Left ventricle myocardium superior (tissue), 1 donor: ENCODE data around the gene TPRX1. TPM values are rescaled to one million over a fixed set of nuclear protein-coding genes. Genes with fewer than 3 reads are reported as not detected.
"Not testable (repeated sequence)": the region's sequence is repeated elsewhere in the genome, so short reads cannot be mapped to it uniquely, and the experiment has no call there.

Experiments
- ATAC-seq: fragments of 200-7000 bp; cut with Tn5 transposase; one replicate; pipeline ENCODE4 v1.9.1; 2020; ENCODE audit warnings: mild to moderate bottlenecking, moderate library complexity
- DNase-seq: peaks from one replicate; pipeline ENCODE4 v3.0.0-alpha.2; 2020
- intact Hi-C: fragments of 100-400 bp; cut with micrococcal nuclease; formaldehyde crosslinking; loops from one replicate; pipeline ENCODE4 v1.11.0; 2022
- long read RNA-seq: library from polyadenylated mRNA; unstranded; transcript quantifications from one replicate; pipeline ENCODE4 v2.0.0, GENCODE V29; 2021
- total RNA-seq: library from RNA; stranded (reverse); fragmentation: NEBNext Ultra II Directional; extraction: Animal tissue kit (Norgen Biotek cat#: 25700); gene quantifications from one replicate; pipeline ENCODE4 v1.2.1, GENCODE V29; 2021
- donor health status: DM: no; HTN: yes; CAD: no; lungs with severe emphysema.

The TPRX1 gene
- total RNA-seq: not detected
- long read RNA-seq: 0 reads

DNA sequence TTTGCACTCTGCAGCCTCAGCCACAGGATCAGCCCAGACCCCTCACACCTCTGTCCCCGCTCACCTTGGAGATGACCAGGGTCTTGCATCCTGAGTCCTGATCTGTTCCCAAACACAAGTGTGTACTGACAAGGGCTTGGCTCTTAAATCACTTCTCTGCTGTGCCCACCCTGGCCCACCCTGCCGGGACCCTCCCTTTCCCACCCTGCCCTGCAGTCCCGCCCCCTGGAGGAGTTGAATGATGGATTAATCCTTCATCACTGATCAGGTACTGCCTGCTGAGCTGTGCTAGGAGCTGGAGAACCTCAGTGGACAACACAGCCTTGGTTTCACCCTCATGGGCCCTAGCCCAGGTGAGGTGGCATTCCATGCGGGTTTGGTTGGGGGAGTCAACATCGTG is at the start of gene TPRX1:
Gene TPRX1 (minus strand): TSS at position 101 of the 400 bp plus-strand sequence. CDS start 12 bp downstream, at position 89.
- ATAC-seq, DNase-seq, intact Hi-C loops: not testable (repeated sequence)

DNA sequence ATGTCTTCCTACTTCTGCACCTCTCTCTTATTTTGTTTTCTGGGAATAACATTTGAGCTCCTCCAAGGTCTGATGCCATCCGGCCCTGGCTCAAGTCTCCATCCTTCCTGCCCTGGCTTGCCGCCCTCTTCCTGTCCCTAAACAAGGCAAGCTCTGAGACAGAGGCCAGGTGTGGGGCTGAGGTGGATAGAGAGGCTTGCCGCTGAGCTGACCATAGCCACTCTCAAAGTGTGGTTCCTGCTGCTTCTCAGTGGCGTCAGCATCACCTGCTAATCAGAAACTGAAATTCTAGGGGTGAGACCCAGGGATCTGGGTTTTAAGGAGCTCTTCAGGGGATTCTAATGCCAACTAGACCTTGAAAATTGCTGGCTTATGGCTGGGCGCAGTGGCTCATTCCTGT is 48.7 kb upstream of the TPRX1 start:
- DNase-seq (no peak), ATAC-seq (no peak)
- intact Hi-C loops: no loop called here

GRCh38 chr19:47848823-47849473 is 44.6 kb upstream of the TPRX1 start:
- ATAC-seq (no peak), DNase-seq (peak; percentile 38)
- intact Hi-C loops: no loop called here

GRCh38 chr19:47848425-47848822 is 44.1 kb upstream of the TPRX1 start:
- no peak for DNase-seq
- intact Hi-C loops: no loop called here
- ATAC-seq: no peak

DNA sequence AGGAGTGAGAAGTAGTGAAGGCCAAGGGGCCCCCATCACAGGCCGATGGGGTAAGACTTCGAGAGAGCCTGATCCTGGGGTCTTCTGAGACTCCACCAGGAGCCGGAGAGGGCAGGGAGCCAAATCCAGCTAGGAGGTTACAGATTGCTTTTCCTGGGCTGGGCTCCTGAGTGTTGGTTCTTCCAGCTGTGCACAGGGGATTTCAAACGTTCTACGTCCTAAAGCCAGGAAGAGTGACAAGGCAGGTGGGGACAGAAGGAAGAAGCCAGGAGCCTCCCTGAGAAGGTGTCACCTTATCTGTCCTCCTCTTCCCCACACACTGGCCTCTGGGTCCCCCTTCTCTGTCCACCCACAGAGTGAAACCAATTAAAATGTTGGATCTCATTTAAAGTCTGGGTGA is 38.6 kb upstream of the TPRX1 start:
- DNase-seq (no peak), ATAC-seq (no peak)
- intact Hi-C loops: no loop called here

DNA sequence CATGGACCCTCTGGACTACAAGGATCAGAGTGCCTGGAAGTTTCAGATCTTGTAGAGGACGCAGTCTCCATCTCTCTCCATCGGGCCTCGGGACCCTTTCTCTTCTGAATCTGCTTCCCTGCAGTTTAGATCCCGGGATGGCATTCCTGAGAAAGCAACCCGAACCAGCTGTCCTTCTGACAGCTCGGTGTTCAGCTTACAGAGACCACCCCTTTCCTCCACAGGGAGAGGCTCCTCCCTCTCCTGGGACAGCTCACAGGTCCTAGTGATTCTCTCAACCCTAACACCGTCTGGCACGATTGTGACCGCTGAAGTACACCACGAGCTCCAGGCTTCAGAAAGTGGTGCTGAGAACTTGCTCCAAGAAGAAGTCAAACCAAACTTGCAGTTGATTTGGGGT is 35.6 kb upstream of the TPRX1 start:
- ATAC-seq: no peak

GRCh38 chr19:47839411-47839810 is 35.1 kb upstream of the TPRX1 start:
- DNase-seq (no peak), ATAC-seq (no peak)
- intact Hi-C loops: no loop called here

More for the DNA sequence above, 35.6 kb upstream of the TPRX1 start:
- no peak for DNase-seq
- intact Hi-C loops: no loop called here

DNA sequence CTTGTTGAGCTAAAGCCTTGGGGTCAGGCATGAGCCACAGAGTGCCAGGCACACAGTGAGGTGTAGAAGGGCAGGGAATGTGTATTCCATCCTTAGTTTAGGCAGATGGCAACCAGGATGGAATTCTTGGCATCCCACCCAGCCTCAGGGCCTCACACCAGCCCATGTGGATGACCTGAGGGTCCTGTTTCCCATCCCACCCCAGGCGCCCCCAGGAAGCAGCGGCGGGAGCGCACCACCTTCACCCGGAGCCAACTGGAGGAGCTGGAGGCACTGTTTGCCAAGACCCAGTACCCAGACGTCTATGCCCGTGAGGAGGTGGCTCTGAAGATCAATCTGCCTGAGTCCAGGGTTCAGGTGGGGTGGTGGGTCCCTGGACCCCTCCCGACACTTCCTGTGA is 31.7 kb upstream of the TPRX1 start:
- DNase-seq (no peak), ATAC-seq (no peak)
- intact Hi-C loops: no loop called here

DNA sequence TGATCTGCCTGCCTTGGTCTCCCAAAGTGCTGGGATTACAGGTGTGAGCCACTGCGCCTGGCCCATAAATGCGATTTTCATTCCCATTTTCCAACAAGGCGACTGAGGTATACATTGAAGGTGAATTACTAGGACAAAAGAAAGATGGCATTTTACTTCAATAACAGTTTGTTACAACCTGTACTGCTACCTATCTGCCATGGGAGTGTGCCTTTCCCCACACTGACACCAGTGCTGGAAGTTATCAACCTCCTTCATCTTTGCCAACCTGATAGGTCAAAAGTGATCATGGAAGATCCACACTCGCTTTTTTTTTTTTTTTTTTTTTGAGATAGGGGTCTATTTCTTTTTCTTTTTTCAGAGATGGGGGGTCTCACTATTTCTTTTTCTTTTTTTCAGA is 28.4 kb upstream of the TPRX1 start:
- no peak for ATAC-seq
- intact Hi-C loops: no loop called here
- no peak for DNase-seq

DNA sequence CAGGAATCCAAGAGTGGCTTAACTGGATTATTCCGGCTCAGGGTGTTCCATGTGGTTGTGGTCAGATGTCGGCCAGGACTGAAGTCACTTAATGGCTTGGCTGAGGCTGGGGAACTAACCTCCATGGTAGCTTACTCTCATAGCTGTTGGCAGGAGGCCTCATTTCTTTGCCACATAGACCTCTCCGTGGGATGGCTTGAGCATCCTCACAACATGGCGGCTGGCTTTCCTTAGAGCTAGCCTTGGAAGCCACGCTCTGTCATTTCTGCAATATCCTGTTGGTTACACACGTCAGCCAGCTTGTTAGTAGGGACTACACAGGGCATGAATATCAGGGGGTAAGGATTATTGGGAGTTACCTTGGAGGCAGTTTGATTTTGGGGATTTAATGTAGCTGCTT is 22.4 kb upstream of the TPRX1 start:
- no peak for ATAC-seq
- intact Hi-C loops: no loop called here
- no peak for DNase-seq

DNA sequence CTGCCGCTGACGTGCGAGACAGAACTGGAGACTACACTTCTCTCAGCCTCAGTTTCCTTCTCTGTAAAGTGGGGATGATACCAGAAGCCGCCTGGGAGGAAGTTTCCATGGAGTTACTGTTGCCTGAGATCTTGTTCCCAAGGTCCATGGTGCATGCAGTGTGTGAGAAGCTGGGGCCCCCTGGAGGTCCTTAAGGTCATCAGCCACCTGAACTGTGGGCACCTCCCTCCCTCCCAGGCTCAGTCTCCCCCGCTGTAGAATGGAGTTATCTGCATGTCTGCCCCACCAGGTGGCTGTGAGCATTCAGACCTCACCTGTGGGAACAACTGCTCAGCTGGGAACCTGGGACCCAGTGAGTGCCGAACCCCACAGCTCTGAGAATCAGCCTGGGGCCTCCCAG is 20.0 kb upstream of the TPRX1 start:
- no peak for ATAC-seq
- DNase-seq: no peak
- intact Hi-C loops: no loop called here

DNA sequence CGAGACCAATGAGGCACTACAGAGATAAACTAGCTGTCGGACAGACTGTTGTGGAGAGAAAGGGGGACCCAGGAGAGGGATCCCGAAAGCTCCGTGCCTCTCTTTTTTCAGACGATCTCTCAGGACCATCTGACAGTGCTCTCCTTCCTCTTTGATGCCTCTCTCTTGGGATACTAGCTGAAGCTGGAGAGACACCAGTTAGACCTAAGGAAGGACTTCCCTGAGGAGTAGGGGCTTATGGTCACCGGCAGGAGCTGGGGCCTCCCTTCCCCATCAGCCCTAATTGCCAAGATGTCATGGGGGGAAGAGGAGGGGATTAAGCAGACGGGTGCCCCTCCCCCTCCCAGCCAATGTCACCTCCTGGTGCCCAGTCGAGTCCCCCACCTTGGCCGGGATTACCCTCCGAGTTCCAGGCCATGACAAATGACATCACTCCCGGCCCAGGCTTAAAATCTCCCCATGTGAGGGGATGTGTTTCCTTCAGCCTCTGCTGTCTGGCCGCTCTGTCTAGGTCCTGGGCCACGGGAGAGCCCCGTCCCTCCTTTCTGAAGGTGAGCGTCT is 17.2 kb upstream of the TPRX1 start, which contains the start of gene CRX:
Gene CRX (plus strand): TSS at position 478 of the 561 bp plus-strand sequence. CDS start 12,507 bp downstream, outside the sequence.
- DNase-seq: no peak
- intact Hi-C loops: no loop called here
- no peak for ATAC-seq

DNA sequence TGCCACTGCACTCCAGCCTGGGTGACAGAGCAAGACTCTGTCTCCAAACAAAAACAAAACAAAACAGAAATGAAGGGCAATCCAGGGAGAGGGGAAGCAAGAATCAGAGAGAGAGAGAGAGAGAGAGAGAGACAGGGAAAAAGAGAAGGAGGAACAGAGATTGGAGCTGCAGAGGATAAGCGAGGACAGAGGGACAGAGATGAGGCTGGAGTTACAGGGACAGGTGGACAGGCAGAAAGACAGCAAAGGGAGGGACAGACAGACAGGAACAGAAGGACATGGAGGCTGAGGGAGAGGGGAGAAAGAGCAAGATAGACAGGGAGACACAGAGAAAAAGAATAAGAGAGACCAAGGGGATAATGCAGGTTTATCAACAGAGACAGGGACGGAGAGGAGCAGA is 16.1 kb upstream of the TPRX1 start:
- DNase-seq (no peak), ATAC-seq (no peak)
- intact Hi-C loops: no loop called here

DNA sequence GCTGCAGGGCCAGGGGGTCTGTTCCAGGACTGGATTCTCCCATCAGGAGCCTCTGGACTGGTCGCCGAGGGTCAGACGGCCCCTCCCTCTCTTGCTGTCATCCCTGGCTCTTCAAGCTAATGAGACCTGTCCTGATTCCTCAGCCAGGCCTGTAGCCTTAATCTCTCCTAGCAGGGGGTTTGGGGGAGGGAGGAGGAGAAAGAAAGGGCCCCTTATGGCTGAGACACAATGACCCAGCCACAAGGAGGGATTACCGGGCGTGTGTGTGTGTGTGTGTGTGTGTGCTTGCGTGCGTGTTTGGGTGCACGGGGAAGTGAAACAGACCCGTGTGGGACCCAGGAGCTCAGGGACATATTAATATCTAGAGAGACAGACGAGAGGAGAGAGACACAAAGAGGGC is 15.5 kb upstream of the TPRX1 start:
- ATAC-seq: no peak
- intact Hi-C loops: no loop called here
- DNase-seq: no peak

DNA sequence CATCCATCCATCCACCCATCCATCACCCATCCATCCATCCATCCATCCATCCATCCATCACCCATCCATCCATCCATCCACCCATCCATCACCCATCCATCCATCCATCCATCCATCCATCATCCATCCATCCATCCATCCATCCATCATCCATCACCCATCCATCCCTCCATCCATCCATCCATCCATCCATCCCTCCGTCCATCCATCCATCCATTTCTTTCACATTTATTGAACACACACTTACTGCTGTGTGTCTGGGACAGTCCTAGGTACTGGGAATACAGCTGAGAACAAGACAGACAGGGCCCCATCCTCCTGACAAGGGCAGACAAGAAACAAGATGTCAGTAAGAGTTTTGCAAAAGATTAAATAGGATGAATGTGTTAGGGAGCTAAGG is 13.9 kb upstream of the TPRX1 start:
- ATAC-seq, DNase-seq, intact Hi-C loops: not testable (repeated sequence)

DNA sequence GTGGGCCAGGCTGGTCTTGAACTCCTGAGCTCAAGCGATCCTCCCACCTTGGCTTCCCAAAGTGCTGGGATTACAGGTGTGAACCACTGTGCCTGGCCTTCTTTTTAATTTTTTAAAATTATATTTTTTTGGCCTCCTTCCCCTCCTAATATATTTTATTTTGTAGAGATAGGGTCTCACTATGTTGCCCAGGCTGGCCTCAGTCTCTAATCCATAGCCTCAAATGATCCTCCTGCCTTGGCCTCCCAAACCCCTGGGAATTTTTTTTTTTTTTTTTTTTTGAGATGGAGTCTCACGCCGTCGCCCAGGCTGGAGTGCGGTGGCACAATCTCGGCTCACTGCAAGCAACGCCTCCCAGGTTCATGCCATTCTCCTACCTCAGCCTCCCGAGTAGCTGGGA is 11.9 kb upstream of the TPRX1 start:
- ATAC-seq, DNase-seq, intact Hi-C loops: not testable (repeated sequence)

GRCh38 chr19:47813995-47814328 is 9.6 kb upstream of the TPRX1 start:
- intact Hi-C loops: no loop called here
- no peak for DNase-seq

DNA sequence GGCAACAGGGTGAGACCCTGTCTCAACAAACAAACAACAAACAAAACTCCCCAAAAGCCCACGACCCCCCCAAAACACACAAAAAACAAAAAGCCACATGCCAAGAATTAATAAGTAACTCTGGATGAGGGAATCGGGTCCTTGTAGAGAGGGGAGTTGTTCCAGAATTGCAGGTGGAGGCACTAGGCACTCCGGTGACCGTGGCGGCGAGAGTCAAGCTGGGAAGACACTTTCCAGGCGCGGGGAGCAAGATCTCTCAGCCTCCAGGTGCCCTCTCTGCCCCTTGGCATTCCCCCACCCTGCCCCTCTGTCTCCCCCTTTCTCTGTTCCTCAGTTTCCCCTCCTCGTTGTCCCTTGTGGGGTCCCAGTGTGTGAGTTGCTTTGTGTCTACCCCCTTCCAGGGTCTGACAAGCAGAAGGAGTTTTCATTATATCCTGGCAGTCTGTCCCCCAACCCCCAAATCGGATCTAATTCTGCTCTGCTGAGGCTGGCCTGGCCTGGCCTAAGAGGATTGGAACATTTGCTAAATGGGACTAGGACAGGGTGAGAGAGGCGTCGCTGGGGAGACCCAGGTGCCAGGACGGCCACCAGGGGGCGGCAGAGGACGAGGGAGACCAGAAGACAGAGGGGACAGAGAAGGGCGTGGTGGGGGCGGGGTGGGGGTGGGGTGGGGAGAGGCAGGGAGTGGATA is 9.1 kb upstream of the TPRX1 start:
- intact Hi-C loops: no loop called here
- DNase-seq (peak; percentile 83), ATAC-seq (peak; percentile 79)

More at GRCh38 chr19:47813995-47814328, 9.6 kb upstream of the TPRX1 start:
- ATAC-seq: no peak

DNA sequence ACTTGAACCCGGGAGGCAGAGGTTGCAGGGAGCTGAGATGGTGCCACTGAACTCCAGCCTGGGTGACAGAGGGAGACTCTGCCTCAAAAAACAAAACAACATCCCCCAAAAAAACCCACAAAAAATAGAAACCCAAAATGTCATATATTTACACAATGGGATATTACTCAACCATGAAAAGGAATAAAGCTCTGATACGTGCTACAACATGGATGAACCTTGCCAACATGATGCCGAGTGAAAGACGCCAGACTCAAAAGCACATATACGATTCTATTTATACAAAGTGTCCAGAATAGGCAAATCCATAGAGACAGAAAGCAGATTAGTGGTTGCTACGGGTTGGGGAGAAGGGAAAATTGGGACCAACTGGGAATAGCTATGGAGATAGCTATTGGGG is 2.1 kb upstream of the TPRX1 start:
- intact Hi-C loops: no loop called here
- no peak for ATAC-seq
- no peak for DNase-seq

DNA sequence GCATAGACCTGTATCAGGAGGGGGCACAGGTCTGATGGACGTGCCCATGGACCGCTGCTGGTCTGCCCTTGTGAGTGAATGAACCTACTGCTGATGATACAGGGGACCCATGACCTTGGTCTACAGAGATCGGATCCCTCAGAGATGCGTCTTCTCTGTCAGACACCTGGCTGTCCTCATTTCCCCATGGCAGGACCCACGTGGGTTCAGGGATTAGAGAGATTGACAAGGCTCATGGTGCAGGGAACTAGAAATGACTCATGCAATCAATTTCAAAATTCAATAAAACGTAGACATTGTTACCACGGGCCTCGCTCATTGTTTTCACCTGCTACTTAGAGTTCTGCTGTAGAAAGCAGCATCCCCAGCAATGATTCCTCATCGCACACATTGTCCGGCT is 962 bp upstream of the TPRX1 start:
- intact Hi-C loops: no loop called here
- DNase-seq (no peak), ATAC-seq (no peak)

DNA sequence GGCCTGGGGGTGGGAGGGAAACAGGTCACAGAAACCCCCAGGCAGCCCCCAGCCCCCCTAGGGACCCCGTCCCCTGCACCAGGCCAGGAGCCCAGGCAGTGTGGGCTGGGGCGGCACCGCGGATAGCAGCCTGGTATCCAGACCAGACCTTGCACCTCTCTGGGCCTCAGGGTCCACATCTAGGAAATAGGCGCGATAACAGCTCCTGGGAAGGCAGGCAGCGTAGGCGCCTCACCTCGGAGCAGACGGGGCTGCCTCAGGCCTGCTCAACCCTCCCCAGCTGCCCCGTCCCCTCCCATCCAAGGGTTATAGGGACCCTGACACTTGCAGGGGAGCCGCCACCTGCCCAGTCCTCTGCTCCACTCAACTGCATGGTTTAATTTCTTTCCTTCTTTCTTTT is 680 bp downstream of the TPRX1 start:
- intact Hi-C loops, DNase-seq, ATAC-seq: not testable (repeated sequence)
